ENCODE results near the gene CYP1B1.

Gene CYP1B1

GRCh38 chr2:38099099-38100028 lies 23.4 kb upstream of the CYP1B1 start:
- no peak overlapping the region for H3K4me3 ChIP-seq (ENCODE audit: control insufficient read depth, low read depth, low read length)

GRCh38 chr2:38098421-38099098 lies 22.6 kb upstream of the CYP1B1 start:
- peak; percentile 30 for DNase-seq (ENCODE audit: low read depth)
- no peak overlapping the region for H3K4me3 ChIP-seq (ENCODE audit: control insufficient read depth, low read depth, low read length)
- TF ChIP-seq CTCF (conservative IDR thresholded peaks at IDR 0.05; ENCODE audit: control insufficient read depth, insufficient read depth, low read depth, low read length), result no peak

More at GRCh38 chr2:38099099-38100028, 23.4 kb upstream of the CYP1B1 start:
- TF ChIP-seq CTCF (conservative IDR thresholded peaks at IDR 0.05; ENCODE audit: control insufficient read depth, insufficient read depth, low read depth, low read length), result no peak
- peak; percentile 16 for DNase-seq (ENCODE audit: low read depth)

GRCh38 chr2:38097988-38098385 lies 22.0 kb upstream of the CYP1B1 start:
- H3K4me3 ChIP-seq (ENCODE audit: control insufficient read depth, low read depth, low read length), result no peak overlapping the region
- TF ChIP-seq CTCF (conservative IDR thresholded peaks at IDR 0.05; ENCODE audit: control insufficient read depth, insufficient read depth, low read depth, low read length), result no peak
- peak; percentile 35 for DNase-seq (ENCODE audit: low read depth)

- DNase-seq (ENCODE audit: low read depth), result no peak
- TF ChIP-seq CTCF (conservative IDR thresholded peaks at IDR 0.05; ENCODE audit: control insufficient read depth, insufficient read depth, low read depth, low read length), result no peak
- H3K4me3 ChIP-seq (ENCODE audit: control insufficient read depth, low read depth, low read length), result no peak overlapping the region
These were observed 21.5 kb upstream of the CYP1B1 start for GRCh38 chr2:38097258-38097987.

- DNase-seq (ENCODE audit: low read depth), result peak; percentile 68
- no peak for TF ChIP-seq CTCF (conservative IDR thresholded peaks at IDR 0.05; ENCODE audit: control insufficient read depth, insufficient read depth, low read depth, low read length)
- no peak overlapping the region for H3K4me3 ChIP-seq (ENCODE audit: control insufficient read depth, low read depth, low read length)
These were observed 20.3 kb upstream of the CYP1B1 start for GRCh38 chr2:38095996-38096861.

Measured in fibroblast of mammary gland (primary cell).